NCI-H82 treated with DMSO at 0.1 percent for 48 hours (cell line): ENCODE results near the gene KRT85.
"Not testable (repeated sequence)": the region's sequence is repeated elsewhere in the genome, so short reads cannot be mapped to it uniquely, and the experiment has no call there.

Experiments
- DNase-seq: peaks from one replicate; lab custom pipeline; 2025; ENCODE audit not compliant: unreplicated experiment; lab: John Stamatoyannopoulos, UW

KRT85 gene

DNA sequence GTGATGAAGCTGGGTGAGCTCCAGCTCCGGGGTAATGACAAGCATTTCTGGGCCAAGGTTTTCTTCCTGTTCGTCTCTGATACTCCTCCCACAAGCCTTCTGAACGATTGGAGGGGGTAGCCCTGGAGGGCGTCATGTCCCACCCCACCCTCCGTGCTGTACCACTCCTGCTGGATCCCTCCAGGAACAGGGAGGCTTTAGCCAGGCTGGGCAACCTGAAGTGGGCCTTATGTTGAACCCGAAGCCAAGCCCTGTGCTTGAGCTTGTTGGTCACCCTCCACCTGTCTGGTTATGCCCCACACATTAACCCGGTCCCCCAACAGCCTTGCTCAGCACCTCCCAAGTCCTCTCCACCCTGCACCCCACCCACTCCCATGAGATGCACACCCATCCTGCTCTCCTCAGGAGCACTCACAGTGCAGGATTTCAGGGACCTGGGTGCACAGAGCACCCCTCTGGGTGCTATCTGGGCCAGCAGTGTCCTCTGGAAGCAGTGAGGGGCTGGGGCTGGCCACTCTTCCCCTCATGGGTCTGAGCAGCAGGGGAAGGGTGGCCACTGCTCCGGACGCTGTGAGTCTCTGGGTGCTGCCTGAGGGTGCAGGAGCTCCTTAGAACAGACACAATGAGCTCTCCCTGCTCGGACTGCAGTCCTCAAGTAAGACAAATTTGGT, 39.3 kb downstream of the KRT85 start:
- DNase-seq = no peak

DNA sequence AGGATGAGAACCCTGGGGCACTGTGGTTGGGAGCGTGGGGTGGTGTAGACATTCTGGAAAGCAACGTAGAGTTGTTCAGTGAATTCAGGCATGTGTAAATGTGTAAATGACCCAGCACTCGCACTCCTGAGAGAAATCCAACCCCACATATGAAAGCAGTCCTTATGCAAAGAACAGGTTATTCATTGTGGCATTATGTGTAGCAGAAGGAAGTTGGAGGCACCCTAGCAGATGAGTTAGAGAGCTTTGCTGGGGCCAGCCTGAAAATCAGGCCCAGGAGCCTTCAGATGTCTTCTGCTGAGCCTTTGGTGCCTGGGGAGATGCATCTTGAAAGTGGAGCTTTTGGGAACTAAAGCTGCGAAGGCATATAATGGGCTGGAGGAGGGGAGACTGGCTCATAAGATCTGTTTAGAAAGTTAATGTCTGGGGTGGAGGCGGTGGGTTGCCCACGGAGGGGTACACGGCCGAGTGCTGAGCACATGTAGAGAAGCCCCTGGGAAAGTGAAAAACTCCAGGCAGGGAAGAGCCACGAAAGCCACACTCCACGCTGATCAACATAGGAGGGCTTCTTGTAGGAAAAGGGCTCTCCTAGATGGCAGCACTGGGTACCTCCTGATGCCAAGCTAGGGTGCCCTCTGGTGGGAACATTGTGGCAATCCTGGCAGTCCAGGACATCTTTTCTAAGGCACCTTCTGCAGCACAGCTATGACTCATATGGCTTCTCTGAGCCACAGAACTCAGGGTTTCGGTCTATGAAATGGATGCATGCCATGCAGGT, 40.0 kb downstream of the KRT85 start:
- DNase-seq = peak; percentile 47

DNA sequence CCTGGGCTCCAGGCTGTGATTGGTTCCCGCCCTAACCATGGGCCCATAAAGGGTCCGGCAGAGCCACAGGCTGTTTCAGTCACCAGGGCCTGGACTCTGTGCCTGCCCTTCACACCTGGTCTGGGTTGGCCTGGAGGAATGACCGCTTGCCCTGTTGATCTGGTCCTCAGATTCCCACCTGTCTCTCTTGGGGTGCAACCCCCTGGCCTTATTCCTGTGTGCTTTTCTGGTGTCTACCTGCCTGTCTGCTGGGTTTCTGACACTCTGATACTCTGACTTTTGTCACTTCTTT, 43.2 kb downstream of the KRT85 start:
- DNase-seq = no peak

DNA sequence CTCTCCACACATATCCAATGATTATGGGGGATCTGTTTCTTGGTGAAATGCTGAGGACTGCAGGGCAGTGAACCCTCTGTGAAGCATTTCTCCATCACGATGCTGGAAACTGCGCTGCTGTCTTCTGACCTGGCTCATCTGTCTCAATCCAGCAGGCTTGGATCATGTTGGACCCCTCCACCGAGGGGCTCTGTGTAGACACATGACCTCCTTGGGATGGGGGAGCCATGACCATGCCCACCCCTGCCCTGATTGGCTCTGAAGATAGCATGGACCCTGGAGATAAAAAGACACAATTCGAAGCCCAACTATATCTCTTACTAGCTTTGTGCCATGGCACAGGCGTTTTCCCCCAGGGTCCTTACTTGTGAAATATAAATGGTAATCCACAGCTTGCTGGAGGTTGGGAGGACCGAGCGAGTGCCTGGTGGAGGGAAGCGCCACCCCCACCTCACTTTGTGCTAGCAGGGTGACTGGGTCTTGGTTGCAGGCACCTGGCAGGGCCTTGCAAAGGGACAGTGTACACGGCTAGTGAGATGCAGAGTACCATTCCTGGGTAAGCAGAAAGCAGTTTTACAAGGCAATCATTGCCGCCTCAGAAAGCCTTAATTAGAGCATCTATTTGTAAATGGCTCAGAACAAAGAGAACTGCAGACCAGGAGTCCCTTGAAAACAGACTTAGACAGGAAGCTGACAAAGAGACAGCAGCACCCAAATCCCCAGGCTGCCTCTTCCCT, 43.7 kb downstream of the KRT85 start:
- DNase-seq = no peak

DNA sequence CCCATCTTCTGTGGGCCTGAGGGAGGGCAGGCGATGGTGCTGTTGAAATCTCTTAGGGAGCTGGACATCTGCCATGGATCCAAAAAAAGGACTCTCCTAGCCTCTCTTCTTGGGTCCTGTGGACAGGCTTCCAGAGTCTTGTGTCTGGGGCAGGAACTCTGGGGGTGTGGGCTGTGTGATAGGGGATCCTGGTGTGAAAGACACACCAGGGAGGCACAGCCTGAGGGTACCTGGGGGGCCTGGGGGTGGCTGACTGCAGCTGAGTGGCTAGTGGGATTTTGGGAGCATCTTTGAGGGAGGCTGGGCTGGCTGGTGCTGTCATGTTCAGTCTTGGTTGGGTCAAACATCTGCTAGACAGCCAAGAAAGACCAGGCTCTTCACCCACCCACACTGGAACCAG, 44.3 kb downstream of the KRT85 start:
- DNase-seq = no peak

GRCh38 chr12:52322069-52322468, 45.2 kb downstream of the KRT85 start:
- no peak for DNase-seq

DNA sequence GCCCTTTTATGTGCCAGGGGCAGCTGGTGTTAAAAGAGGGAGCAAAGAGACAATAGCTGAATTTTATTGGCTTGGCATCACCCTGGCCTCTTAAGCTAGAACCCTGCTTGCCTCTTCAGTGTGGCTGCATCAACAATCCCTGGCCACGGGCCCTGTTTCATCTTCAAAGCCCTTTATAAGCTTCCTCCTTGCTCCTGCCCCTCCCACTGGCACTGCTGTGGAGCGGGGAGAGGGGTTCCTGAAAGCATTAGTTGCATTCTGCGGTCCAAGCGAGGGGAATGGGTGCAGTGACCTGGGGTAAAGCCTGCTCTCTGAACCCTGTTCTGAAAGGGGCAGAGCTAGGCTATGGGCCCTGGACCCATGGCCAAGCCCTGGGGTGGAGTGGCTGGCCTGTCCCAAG, 45.9 kb downstream of the KRT85 start:
- DNase-seq = no peak

DNA sequence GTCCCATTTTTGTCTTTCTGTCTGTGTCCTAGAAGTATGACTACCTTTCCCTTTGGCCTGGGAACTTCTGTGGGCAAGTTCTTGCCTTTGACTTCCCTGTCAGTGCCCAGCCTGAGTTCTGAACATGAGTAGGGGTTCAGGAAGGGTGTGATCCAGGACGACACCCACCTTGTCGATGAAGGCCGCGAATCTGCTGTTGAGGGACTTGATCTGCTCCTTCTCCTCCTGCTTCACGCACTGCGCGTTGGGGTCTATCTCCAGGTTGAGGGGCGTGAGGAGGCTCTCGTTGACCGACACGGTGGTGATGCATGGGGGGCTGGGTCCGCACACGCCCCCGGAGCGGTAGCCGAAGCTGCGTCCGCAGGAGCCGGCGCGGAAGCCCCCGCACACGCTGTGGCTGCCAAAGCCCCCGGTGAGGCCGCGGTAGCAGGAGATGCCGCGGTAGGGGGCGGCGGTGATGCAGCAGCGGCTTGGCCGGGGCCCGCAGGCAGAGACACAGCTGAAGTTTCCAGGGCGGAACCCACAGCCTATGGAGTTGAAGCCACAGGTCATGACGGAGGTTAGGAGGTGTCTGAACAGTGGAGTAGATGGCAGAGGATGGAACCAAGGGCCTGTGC, 46.4 kb downstream of the KRT85 start, which contains the start of gene KRT83:
TSS of gene KRT83 (minus strand) at position 615 of the 617 bp plus-strand sequence. CDS start at position 552, 63 bp downstream.
- no peak for DNase-seq

DNA sequence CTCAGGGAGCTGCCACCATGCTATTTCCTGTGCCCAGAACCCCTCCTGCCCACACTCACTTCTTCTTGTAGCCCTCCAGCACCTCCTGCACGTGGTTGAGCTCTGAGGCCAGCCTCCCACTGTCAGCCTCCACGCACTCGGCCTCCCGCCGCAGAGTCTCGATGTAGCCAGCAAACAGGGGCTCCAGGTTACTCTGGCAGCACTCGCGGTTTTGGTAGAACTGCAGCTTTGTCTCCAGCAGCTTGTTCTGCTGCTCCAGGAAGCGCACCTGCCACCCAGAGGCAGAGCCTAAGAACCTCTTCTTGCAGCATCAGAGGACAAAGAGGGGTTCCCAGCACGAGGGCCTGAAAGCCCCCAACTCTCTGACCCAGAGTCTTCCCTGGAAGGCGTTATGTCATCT, 48.2 kb downstream of the KRT85 start:
- no peak for DNase-seq

- DNase-seq = no peak
Observed at GRCh38 chr12:52318241-52318990, 48.9 kb downstream of the KRT85 start.

DNA sequence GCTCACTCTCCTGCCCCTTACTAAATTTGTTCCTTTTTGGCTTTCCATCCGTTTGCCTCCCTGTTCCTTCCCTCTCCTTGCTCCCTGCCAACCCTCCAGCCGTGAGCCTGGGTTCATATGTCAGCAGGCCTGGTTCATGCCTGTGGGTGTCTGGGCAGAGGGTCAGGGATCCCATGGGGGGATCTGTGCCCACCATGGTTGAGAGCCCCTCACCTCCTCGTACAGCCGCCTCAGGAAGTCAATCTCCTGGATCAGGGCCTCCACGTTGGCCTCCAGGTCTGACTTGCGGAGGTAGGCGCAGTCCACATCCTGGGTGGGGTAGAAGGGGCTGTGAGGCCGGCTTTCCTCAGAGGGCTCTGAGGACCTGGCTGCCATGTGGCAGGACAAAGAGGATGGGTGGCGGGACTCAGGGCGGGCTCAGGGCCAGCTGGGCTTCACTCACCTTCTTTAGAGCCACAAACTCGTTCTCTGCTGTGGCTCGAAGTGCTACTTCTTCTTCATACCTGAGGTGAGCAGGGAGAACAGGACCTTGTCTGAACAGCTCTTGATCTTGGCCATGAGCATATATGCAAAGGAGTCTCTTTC, 49.7 kb downstream of the KRT85 start:
- DNase-seq = no peak

- DNase-seq = no peak
Observed at GRCh38 chr12:52316701-52317100, 50.6 kb downstream of the KRT85 start.

- DNase-seq = no peak
Observed at GRCh38 chr12:52316290-52316689, 51.0 kb downstream of the KRT85 start.

- not testable (repeated sequence) for DNase-seq
Observed at GRCh38 chr12:52315721-52316120, 51.6 kb downstream of the KRT85 start.

- DNase-seq = no peak
Observed at GRCh38 chr12:52314511-52314910, 52.8 kb downstream of the KRT85 start.

DNA sequence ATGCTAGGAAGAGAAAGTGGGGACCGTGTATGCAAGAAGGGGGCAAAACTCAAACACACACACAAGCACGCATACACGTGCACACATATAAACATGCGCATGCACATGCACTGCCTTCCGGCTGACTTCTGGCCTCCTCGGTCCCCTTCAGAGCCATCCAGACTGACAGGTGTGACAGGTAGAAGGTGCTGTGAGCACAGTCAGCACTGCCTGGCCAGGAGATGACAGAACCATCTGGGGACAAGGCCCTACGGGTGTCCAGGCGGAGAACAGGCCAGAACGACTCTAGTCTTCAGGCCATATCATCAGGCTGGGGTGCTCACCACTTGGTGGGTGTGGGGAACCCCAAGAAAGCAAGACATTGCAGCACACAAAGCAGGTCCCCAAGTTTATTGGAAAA, 53.4 kb downstream of the KRT85 start:
- no peak for DNase-seq

DNA sequence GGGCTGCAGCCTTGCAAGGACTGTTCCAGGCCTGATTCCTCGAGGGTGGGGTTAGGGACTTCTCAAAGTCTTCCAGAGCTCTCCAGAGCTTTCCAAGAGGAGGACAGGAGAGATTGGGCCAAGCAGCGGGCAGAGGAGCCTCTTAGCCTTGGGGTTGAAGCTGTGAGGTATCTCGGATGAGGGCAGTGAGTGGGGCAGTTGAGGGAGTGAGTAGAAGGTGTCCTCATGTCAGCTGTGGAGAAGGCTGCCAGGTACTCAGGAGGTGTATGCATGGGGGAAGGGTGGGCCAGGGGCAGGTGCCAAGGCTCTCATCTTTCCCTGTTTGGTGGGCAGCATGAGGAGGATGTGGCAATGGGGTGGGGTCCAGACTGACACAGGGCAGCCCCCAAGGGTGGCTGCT, 53.8 kb downstream of the KRT85 start:
- DNase-seq = no peak

DNA sequence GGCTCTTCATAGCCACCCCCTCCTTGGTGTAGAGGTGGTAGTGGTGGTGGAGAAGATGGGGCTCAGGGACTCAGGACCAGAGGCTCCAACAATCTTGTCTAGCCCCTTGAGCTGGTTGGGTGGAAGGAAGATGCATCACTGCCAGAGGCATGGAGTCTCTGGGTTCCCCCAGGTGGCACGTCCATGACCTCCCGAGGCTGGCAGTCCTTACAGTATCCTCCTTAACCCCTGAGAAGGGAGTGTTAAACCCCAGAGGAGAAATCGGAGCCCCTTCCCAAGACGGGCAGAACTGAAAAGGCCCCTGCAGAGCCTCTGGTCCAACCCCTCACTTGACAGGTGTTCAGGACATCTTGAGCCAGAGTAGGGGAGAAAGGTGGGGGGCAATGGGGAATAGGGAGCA, 55.2 kb downstream of the KRT85 start:
- no peak for DNase-seq

GRCh38 chr12:52311285-52311648, 56.0 kb downstream of the KRT85 start:
- DNase-seq = no peak

DNA sequence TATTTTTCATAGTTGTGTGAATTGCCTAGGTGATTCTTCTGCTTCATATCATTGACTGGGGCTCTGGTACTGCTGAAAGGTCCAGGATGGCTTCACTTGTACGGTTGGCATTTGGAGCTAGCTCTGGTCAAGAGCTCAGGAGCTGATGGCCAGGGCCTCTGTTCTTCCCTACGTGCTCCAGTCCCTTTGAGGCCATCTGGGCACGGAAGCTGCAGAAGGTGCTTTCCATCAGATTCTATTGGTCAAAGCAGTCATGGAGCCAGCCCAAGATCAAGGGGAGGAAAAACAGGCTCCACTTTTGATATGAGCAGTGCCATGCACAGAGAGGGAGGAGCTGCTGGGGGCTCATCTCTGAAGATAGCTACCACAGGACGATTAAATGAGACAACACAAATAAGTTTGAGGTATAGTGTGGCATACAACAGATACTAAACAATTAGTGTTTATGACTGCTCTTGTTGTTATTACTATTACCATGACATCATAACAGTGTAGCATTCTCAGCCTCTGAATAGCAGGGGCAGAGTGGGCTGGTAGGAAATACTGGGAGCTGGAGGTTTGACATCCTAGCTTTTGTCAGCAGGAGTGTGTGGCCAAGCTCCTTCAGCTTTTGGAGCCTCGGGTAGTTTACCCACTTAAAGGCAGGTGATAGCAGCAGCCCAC, 56.5 kb downstream of the KRT85 start:
- no peak for DNase-seq
